CD4-positive, alpha-beta T cell (primary cell): Measurements from ENCODE around the gene JARID2. TPM values are rescaled to one million over a fixed set of nuclear protein-coding genes. Genes with fewer than 3 reads are reported as not detected.

Source experiments
- ATAC-seq: fragments of 200-7000 bp; cut with Tn5 transposase; one replicate; pipeline ENCODE4 v1.10.0; 2022; ENCODE audit warnings: mild to moderate bottlenecking; ENCODE audit not compliant: poor library complexity
- CTCF ChIA-PET: fragments of 350-600 bp; sonication (Branson Sonifier 250); formaldehyde crosslinking; loops from one replicate; lab custom pipeline; 2021; ENCODE audit warnings: antibody characterized with exemption, inconsistent platforms; lab: Charles Lee
- POLR2A ChIA-PET: fragments of 350-600 bp; sonication (Branson Sonifier 250); formaldehyde crosslinking; loops from one replicate; lab custom pipeline; 2021; ENCODE audit warnings: antibody characterized with exemption, inconsistent platforms; lab: Charles Lee
- DNase-seq, 14 experiments: peaks; one replicate each; pipeline ENCODE4 v3.0.0-alpha.2; 2013 to 2020; ENCODE audit warnings: mixed read lengths in 2 of 14
- H3K27ac ChIP-seq, 2 donors: one replicate each; pipeline versions ENCODE4 v1.5.1 to v1.7.0; 2013; ENCODE audit warnings: low read length in 2 of 2, low read depth in 1 of 2, mild to moderate bottlenecking in 1 of 2
- H3K27me3 ChIP-seq, 2 experiments: 1 replicate in 1 of 2; 2 replicates in 1 of 2; pipeline versions ENCODE4 v1.6.1 to v1.7.0; 2013; ENCODE audit warnings: low read length in 2 of 2, control low read depth in 1 of 2, mild to moderate bottlenecking in 1 of 2, moderate library complexity in 1 of 2; ENCODE audit not compliant: insufficient read depth in 2 of 2, control insufficient read depth in 1 of 2
- H3K36me3 ChIP-seq: one replicate; pipeline ENCODE4 v1.6.1; 2013; ENCODE audit warnings: low read length, control low read depth; ENCODE audit not compliant: insufficient read depth
- H3K4me1 ChIP-seq: one replicate; pipeline ENCODE4 v1.6.1; 2013; ENCODE audit warnings: low read length, control low read depth; ENCODE audit not compliant: insufficient read depth
- H3K4me3 ChIP-seq: one replicate; pipeline ENCODE4 v1.5.1; 2013; ENCODE audit warnings: mild to moderate bottlenecking, low read length, moderate library complexity
- H3K9me3 ChIP-seq, 2 experiments: 1 replicate in 1 of 2; 2 replicates in 1 of 2; pipeline versions ENCODE4 v1.6.1 to v1.7.0; 2013; ENCODE audit warnings: low read length in 2 of 2, mild to moderate bottlenecking in 2 of 2, control low read depth in 1 of 2, moderate library complexity in 1 of 2; ENCODE audit not compliant: control insufficient read depth in 1 of 2, insufficient read depth in 1 of 2
- H3K27ac Mint-ChIP-seq: one replicate; pipeline ENCODE4 v1.8.0; 2020; ENCODE audit warnings: mixed read lengths
- H3K27me3 Mint-ChIP-seq: one replicate; pipeline ENCODE4 v1.8.0; 2021; ENCODE audit warnings: mixed read lengths
- H3K36me3 Mint-ChIP-seq: one replicate; pipeline ENCODE4 v1.8.0; 2021; ENCODE audit warnings: low read depth, mixed read lengths
- H3K4me1 Mint-ChIP-seq: one replicate; pipeline ENCODE4 v1.8.0; 2021; ENCODE audit warnings: low read depth, mixed read lengths
- H3K4me3 Mint-ChIP-seq: one replicate; pipeline ENCODE4 v1.8.0; 2020; ENCODE audit warnings: mild to moderate bottlenecking, mixed read lengths
- H3K9me3 Mint-ChIP-seq: one replicate; pipeline ENCODE4 v1.8.0; 2020; ENCODE audit warnings: mixed read lengths
- CTCF ChIP-seq: fragments of 200-600 bp; IDR thresholded peaks from one replicate; pipeline ENCODE4 v1.8.0; 2022; ENCODE audit warnings: antibody characterized with exemption, mild to moderate bottlenecking
- intact Hi-C, 2 experiments: fragments of 100-400 bp; cut with DNase I in 1 of 2; cut with micrococcal nuclease in 1 of 2; formaldehyde crosslinking; loops; one replicate each; pipeline versions ENCODE4 v1.15.1 to v1.9.0; 2023 to 2025; cut with DNase I, micrococcal nuclease
- total RNA-seq, 174 experiments: library from RNA in 2 of 174; stranded (reverse) in 2 of 174; gene quantifications; one replicate each; pipeline ENCODE4 v1.2.3 and lab custom pipeline; 2021 to 2026

JARID2 gene
- total RNA-seq, 2 experiments from 2014 or later = 32.0 to 33.0 TPM

GRCh38 chr6:15484140-15484539, 238.3 kb downstream of the JARID2 start:
- peaks cover 66% of the 10 kb centered on the region for H3K4me1 Mint-ChIP-seq
- peak overlapping the region; percentile 39 for H3K27ac Mint-ChIP-seq
- no peaks in the 10 kb centered on the region for H3K9me3 ChIP-seq
- H3K9me3 Mint-ChIP-seq = no peaks in the 10 kb centered on the region
- DNase-seq (no peak), ATAC-seq (no peak)
- H3K27me3 ChIP-seq = no peaks in the 10 kb centered on the region
- intact Hi-C loops = no loop called here
- no peak for TF ChIP-seq CTCF
- H3K4me1 ChIP-seq = no peaks in the 10 kb centered on the region
- ChIA-PET POLR2A (no interaction called here), CTCF (no interaction called here)
- H3K4me3 Mint-ChIP-seq = no peak overlapping the region
- peaks cover 21% of the 10 kb centered on the region for H3K36me3 ChIP-seq
- no peak overlapping the region for H3K27ac ChIP-seq
- no peak overlapping the region for H3K4me3 ChIP-seq
- H3K36me3 Mint-ChIP-seq = peaks cover 35% of the 10 kb centered on the region
- no peaks in the 10 kb centered on the region for H3K27me3 Mint-ChIP-seq

- Mint-ChIP-seq H3K9me3 (no peaks in the 10 kb centered on the region), H3K27ac (peak overlapping the region; percentile 4), H3K36me3 (peaks cover 37% of the 10 kb centered on the region), H3K27me3 (no peaks in the 10 kb centered on the region), H3K4me3 (no peak overlapping the region), H3K4me1 (peaks cover 68% of the 10 kb centered on the region)
- no peak for TF ChIP-seq CTCF
- no peak overlapping the region for H3K27ac ChIP-seq
- no peaks in the 10 kb centered on the region for H3K27me3 ChIP-seq
- CTCF ChIA-PET = no interaction called here
- no peak for ATAC-seq
- no peak for DNase-seq
- POLR2A ChIA-PET = no interaction called here
- H3K4me1 ChIP-seq = peaks cover 4% of the 10 kb centered on the region
- H3K4me3 ChIP-seq = no peak overlapping the region
- H3K36me3 ChIP-seq = peaks cover 23% of the 10 kb centered on the region
- intact Hi-C loops = no loop called here
- H3K9me3 ChIP-seq = no peaks in the 10 kb centered on the region
Measured at GRCh38 chr6:15484821-15485220, 239.0 kb downstream of the JARID2 start.

GRCh38 chr6:15485936-15486335, 240.1 kb downstream of the JARID2 start:
- Mint-ChIP-seq H3K27me3 (no peaks in the 10 kb centered on the region), H3K4me3 (no peak overlapping the region), H3K4me1 (peaks cover 66% of the 10 kb centered on the region), H3K36me3 (peaks cover 35% of the 10 kb centered on the region), H3K9me3 (no peaks in the 10 kb centered on the region), H3K27ac (peak overlapping the region; percentile 4)
- CTCF ChIA-PET = interaction anchor here (0.7 kb wide), 2 partner anchors 108 to 735 kb away, joined by 3 read pairs; no protein-coding TSS in a partner anchor
- Histone ChIP-seq H3K9me3 (no peaks in the 10 kb centered on the region), H3K4me1 (peaks cover 4% of the 10 kb centered on the region), H3K4me3 (no peak overlapping the region), H3K27me3 (no peaks in the 10 kb centered on the region), H3K27ac (no peak overlapping the region), H3K36me3 (peaks cover 23% of the 10 kb centered on the region)
- POLR2A ChIA-PET = no interaction called here
- DNase-seq (no peak), ATAC-seq (no peak)
- intact Hi-C loops = no loop called here
- no peak for TF ChIP-seq CTCF
